Effector memory CD4-positive, alpha-beta T cell (primary cell): ENCODE results near the gene OSBP2.

Experiments used
- DNase-seq, 3 donors: peaks; one replicate each; pipeline ENCODE4 v3.0.0-alpha.2; 2020
- H3K27ac ChIP-seq: 2 replicates; pipeline ENCODE4 v1.7.0; 2013; ENCODE audit warnings: mild to moderate bottlenecking, low read length, moderate library complexity; ENCODE audit not compliant: insufficient read depth, poor library complexity, severe bottlenecking
- H3K27me3 ChIP-seq: replicated peaks from 2 replicates; pipeline ENCODE4 v1.7.0; 2013; ENCODE audit warnings: mild to moderate bottlenecking, low read length; ENCODE audit not compliant: insufficient read depth, control insufficient read depth, poor library complexity, severe bottlenecking
- H3K36me3 ChIP-seq: 2 replicates; pipeline ENCODE4 v1.7.0; 2013; ENCODE audit warnings: mild to moderate bottlenecking, low read length, moderate library complexity; ENCODE audit not compliant: control insufficient read depth, insufficient read depth
- H3K4me1 ChIP-seq: 2 replicates; pipeline ENCODE4 v1.7.0; 2013; ENCODE audit warnings: low read length, mild to moderate bottlenecking; ENCODE audit not compliant: control insufficient read depth, insufficient read depth, poor library complexity, severe bottlenecking
- H3K4me3 ChIP-seq: 2 replicates; pipeline ENCODE4 v1.7.0; 2013; ENCODE audit warnings: low read length, low read depth, mild to moderate bottlenecking; ENCODE audit not compliant: insufficient read depth, poor library complexity, severe bottlenecking
- H3K9me3 ChIP-seq: 2 replicates; pipeline ENCODE4 v1.7.0; 2013; ENCODE audit warnings: mild to moderate bottlenecking, low read length, moderate library complexity; ENCODE audit not compliant: control insufficient read depth

OSBP2 gene

GRCh38 chr22:30891781-30892180 lies 197.1 kb downstream of the OSBP2 start:
- Histone ChIP-seq H3K9me3 (no peaks in the 10 kb centered on the region), H3K27me3 (no peaks in the 10 kb centered on the region), H3K27ac (no peak overlapping the region), H3K4me1 (peaks cover 12% of the 10 kb centered on the region), H3K4me3 (no peak overlapping the region), H3K36me3 (no peaks in the 10 kb centered on the region)
- no peak for DNase-seq

- no peaks in the 10 kb centered on the region for H3K27me3 ChIP-seq
- no peak overlapping the region for H3K4me3 ChIP-seq
- DNase-seq: no peak
- H3K36me3 ChIP-seq: no peaks in the 10 kb centered on the region
- no peak overlapping the region for H3K27ac ChIP-seq
- peaks cover 12% of the 10 kb centered on the region for H3K4me1 ChIP-seq
- H3K9me3 ChIP-seq: no peaks in the 10 kb centered on the region
Measured at GRCh38 chr22:30892286-30892685, 197.6 kb downstream of the OSBP2 start.

DNA sequence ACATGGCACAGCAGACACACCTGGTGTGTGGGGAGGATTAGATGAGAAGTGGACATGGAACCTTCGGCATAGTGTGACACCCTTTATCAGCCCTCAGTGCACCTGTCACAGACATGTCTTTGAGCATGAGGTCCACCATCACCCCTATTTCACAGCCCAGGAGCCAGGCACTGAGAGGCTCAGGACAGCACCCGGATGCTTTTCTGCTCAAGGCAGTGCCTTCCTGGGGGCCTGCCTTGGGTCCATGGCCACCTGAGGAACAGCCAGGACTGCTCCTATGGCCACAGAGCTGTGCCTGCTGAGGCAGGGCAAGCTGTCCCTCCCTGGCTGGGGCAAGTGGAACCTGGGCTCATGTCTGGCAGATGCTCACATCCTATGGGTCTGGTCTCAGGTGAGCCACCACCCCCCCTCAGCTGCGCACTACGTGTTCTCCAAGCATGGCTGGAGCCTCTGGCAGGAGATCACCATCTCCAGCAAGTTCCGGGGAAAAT lies 198.1 kb downstream of the OSBP2 start:
- H3K4me3 ChIP-seq: no peak overlapping the region
- H3K9me3 ChIP-seq: no peaks in the 10 kb centered on the region
- no peak for DNase-seq
- no peaks in the 10 kb centered on the region for H3K36me3 ChIP-seq
- H3K27ac ChIP-seq: no peak overlapping the region
- peaks cover 12% of the 10 kb centered on the region for H3K4me1 ChIP-seq
- H3K27me3 ChIP-seq: no peaks in the 10 kb centered on the region

DNA sequence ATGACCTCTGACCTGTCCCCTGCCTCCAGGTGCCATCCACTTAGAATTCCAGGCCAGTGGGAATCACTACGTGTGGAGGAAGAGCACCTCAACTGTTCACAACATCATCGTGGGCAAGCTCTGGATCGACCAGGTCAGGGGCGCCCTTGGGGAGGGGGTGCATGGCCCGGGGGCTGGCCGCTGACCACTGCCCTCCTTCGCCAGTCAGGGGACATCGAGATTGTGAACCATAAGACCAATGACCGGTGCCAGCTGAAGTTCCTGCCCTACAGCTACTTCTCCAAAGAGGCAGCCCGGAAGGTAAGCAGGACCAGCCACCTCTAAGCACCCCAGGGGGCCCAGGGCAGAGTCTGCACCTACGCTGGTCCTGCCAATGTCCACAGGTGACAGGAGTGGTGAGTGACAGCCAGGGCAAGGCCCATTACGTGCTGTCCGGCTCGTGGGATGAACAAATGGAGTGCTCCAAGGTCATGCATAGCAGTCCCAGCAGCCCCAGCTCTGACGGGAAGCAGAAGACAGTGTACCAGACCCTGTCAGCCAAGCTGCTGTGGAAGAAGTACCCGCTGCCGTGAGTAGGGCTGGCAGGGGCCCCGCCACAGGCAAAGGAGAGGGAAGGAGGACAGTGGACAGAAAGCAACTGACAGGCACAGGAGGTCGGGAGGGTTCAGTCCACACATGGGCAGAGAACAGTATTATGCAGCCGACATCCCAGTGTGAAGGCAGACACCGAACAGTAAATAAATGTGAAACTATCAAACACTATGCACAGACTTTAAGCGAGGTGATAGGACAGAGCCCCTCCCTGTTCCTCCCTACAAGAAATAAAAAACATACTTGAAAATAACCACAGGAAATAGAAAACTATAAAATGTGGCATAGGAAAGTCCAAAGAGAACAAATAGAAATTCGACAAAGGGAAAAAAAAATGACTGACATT lies 199.0 kb downstream of the OSBP2 start:
- Histone ChIP-seq H3K4me1 (peaks cover 12% of the 10 kb centered on the region), H3K36me3 (no peaks in the 10 kb centered on the region), H3K27ac (no peak overlapping the region), H3K4me3 (no peak overlapping the region), H3K9me3 (no peaks in the 10 kb centered on the region), H3K27me3 (no peaks in the 10 kb centered on the region)
- no peak for DNase-seq

DNA sequence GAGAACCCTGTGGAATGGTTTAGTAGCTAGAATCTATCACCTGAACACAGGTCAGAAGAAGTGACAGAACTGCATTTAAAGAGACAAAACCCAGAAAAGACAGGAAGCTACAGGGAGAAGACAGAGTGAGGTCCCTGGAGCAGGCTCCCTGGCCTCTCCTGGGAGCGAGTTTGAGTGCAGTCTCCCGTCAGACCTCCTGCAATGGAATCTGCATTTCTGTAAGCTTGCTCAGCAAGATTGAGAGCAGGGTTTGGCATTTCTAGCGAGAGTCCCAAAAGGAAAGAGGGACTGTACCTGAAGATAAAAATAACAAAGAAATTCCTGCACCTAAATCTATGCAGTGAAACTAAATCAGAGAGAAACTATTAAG lies 199.7 kb downstream of the OSBP2 start:
- H3K27me3 ChIP-seq: no peaks in the 10 kb centered on the region
- H3K4me3 ChIP-seq: no peak overlapping the region
- H3K27ac ChIP-seq: no peak overlapping the region
- no peaks in the 10 kb centered on the region for H3K36me3 ChIP-seq
- H3K9me3 ChIP-seq: no peaks in the 10 kb centered on the region
- DNase-seq: no peak
- H3K4me1 ChIP-seq: peaks cover 12% of the 10 kb centered on the region

GRCh38 chr22:30902496-30903357 lies 208.1 kb downstream of the OSBP2 start:
- Histone ChIP-seq H3K27ac (no peak overlapping the region), H3K4me3 (no peak overlapping the region)
- DNase-seq: no peak

GRCh38 chr22:30903876-30904460 lies 209.3 kb downstream of the OSBP2 start:
- no peak overlapping the region for H3K4me3 ChIP-seq
- H3K36me3 ChIP-seq: peaks cover 18% of the 10 kb centered on the region
- H3K27ac ChIP-seq: no peak overlapping the region
- no peaks in the 10 kb centered on the region for H3K27me3 ChIP-seq
- H3K9me3 ChIP-seq: no peaks in the 10 kb centered on the region
- DNase-seq: no peak
- H3K4me1 ChIP-seq: no peaks in the 10 kb centered on the region

More at GRCh38 chr22:30902496-30903357, 208.1 kb downstream of the OSBP2 start:
- Histone ChIP-seq H3K9me3 (no peaks in the 10 kb centered on the region), H3K36me3 (peaks cover 12% of the 10 kb centered on the region), H3K27me3 (no peaks in the 10 kb centered on the region), H3K4me1 (no peaks in the 10 kb centered on the region)

GRCh38 chr22:30905696-30906341 lies 211.1 kb downstream of the OSBP2 start:
- peaks cover 28% of the 10 kb centered on the region for H3K36me3 ChIP-seq

DNA sequence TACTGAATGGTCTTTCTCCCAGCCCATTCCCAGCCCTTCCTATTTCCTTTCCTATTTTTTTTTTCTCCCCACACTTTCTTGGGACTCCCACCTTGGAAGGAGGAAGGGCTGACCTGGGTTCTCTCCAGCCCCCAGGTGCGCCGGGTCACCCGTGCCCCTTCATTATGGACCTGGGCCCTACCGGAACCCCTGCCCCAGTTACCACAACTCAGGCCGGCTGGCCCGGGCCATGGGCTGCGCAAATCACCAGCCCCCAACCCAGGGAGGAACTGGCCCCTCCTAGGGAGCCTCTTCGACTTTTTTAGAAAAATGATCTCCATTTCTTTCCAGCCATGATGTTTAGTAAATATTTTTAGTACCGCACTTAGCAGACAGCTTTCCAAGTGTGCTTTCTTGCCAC lies 211.7 kb downstream of the OSBP2 start:
- H3K36me3 ChIP-seq: peaks cover 28% of the 10 kb centered on the region

More at GRCh38 chr22:30905696-30906341, 211.1 kb downstream of the OSBP2 start:
- H3K9me3 ChIP-seq: no peaks in the 10 kb centered on the region
- no peaks in the 10 kb centered on the region for H3K27me3 ChIP-seq
- no peak overlapping the region for H3K4me3 ChIP-seq
- no peak overlapping the region for H3K27ac ChIP-seq
- no peaks in the 10 kb centered on the region for H3K4me1 ChIP-seq
- DNase-seq: no peak

More for the DNA sequence above, 211.7 kb downstream of the OSBP2 start:
- Histone ChIP-seq H3K9me3 (no peaks in the 10 kb centered on the region), H3K4me3 (no peak overlapping the region), H3K4me1 (no peaks in the 10 kb centered on the region), H3K27ac (no peak overlapping the region), H3K27me3 (no peaks in the 10 kb centered on the region)
- no peak for DNase-seq
